Inferior parietal cortex (tissue), 1 donor: ENCODE data around the gene GABRB1.

Experiments used
- DNase-seq: peaks from one replicate; pipeline ENCODE4 v3.0.0-alpha.2; 2016; ENCODE audit errors: extremely low spot score

GABRB1 gene

DNA sequence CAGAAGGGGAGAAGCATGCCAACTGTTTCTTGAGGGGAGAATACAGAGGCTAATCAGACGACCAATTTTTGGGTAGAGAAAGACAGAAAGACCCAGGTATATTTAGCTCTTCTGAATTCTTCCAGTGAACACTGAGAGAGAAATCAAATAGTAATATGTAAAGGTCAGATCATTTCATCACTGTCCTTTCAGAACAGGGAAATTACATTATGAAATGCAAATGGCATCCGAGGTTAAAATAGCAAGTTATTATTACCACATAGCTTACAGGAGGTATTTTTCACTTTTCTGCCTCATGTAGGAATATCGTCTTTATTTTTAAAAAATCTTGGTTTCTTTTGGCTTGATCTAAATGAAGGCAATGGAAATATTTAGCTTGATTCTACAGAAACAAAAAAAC is 18.0 kb downstream of the GABRB1 start:
- DNase-seq, result no peak

DNA sequence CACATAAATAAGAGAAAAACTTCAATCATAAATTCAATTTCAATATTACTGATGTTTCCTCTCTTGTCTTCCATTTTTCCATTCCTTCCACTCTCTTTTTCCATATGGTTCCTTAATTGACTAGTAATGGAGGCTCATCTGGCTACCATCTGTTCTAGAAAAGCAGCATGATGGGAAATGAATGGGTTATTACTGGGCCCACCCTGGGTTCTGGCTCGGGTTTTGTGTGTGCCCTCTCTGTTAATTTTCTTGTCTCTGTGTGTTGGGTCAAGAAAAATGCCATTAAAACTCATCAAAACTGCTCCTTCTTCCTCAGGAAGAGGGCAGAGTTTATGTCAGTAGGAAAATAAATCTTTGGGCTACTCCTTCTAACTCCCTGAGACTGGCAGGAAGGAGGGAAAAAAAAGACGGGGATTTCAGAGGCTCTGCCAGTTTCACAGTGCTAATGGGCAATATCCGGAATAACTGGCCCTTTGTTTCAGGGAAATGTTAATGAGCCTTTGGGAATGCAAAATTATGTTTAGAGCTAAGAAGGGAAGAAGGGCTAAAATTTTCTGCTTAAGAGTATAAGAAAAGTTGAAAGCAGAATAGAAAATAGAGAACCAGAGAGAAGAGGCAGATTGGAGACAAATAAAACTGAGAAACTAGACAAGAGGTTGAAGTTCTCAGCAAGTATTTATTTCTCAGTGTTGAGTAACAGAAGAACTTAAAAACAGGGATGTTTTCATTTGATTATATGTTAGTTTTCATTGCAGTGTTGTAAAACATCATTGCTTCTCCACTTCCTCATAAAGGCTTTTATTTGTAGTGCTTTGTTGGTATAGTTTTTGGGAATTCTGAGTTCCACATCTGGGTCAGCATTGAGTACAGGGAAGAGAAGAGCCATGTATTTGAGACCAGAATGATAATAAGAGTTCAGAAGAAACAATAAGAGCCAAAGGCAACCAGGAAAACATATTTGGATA is 19.7 kb downstream of the GABRB1 start:
- DNase-seq, result no peak

DNA sequence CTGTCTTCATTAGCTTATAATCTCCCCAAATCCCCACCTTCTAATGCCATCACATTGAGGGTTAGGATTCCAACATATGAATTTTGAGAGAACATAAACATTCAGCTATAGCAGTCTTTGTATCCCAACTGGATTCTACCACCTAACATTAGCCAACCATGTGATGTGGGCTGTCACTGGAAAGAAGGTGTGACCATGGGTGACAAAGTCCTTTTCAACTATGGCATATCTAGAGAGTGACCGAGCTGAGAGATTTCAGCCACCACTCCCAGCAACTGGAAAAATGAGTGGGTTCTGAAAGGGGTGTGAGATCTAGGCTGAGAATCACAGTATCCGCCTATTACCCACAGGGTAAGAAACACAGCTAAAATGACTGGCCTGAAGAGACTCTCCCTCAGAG is 22.1 kb downstream of the GABRB1 start:
- no peak for DNase-seq

DNA sequence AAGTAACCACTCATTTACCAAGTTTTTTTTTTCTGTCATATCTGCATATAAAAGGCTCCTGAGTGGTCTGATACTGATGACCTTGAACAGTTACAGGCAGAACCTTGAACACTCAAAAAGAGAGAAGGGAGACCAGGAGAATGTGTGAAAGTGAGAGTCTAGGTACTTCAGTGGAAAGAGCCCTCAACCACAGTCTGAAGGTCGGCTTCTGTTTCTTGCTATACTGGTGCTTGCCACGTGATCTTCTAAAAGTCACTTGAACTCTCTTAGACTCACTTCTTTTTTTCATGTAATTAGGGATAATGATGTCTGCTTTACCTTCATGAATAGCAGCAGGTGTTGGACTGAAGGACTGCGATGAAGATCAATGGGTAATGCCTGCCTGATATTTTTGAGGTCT is 22.8 kb downstream of the GABRB1 start:
- no peak for DNase-seq

DNA sequence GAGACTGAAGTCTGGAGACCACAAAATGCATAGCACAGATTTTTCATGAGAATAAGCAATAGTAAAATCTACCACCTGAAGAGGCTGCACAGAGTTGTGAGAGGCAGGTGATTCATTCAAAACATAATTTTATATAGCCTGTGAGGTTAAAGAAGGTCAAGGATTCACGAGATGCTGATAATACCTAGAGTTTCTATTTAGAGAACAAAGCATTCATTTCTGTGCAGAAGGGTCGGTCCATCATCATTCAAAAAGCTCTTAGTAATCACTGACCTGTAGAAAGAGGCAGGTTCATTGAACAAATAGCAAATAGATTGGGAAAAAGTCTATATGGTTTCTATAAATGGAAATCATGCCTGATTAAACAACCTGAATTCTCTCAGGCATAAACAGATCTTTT is 26.6 kb downstream of the GABRB1 start:
- no peak for DNase-seq

DNA sequence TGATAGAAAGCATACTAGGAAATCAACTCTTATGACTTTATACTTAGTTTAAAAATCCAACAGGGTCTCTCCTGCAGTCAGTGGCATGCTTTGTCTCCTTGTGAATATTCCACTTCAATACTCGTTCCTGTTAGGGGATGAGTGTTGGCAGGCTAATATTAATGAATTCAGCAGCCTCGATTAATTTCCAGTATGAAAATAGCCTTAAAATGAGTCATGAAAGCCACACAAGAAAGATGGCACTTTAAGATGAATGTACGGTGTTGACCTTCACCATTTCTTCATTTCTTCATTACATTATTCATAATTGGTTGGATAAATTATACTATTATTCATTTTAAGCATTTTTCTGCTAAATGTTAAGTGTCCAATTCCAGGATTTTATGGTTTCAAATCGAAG is 29.2 kb downstream of the GABRB1 start:
- DNase-seq, result no peak

DNA sequence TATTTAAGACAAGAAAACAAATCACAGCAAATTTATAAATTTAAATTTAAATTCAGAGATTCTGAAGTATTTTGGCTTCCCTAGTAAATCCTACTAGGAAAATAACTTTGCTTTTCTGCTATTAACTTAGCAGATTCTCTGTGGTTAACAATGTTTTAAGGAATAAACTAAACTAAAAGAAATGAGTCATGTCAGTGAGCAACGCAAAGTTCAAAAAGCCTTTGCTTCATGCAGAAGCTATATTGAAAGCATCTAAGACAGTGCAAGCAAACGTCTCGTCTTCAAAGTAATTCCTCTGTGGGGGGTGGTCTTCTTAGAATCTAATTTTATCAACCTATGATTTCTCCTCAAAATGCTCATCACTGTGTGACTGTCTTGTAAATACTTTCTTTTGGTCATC is 30.1 kb downstream of the GABRB1 start:
- DNase-seq, result no peak

DNA sequence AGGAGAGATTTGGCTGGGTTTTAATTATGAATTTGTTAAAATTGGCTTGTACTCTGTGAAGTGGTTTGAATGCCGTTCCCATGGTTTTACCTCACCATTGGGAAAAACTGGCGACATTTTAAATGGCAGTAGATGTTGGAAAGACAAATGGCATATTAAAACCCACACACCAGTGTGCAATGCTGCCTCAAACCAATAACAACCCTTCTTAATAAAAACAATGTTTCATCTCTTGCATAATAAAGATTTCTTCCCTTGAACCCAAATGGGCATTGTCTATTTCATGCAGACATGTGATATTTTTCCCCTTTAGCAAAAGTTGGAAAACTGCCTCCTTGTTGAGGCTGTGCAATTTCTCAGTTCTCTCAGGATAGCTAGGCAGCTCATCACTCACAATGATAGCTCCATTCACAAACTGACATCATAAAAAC is 33.7 kb downstream of the GABRB1 start:
- peak; percentile 55 for DNase-seq

DNA sequence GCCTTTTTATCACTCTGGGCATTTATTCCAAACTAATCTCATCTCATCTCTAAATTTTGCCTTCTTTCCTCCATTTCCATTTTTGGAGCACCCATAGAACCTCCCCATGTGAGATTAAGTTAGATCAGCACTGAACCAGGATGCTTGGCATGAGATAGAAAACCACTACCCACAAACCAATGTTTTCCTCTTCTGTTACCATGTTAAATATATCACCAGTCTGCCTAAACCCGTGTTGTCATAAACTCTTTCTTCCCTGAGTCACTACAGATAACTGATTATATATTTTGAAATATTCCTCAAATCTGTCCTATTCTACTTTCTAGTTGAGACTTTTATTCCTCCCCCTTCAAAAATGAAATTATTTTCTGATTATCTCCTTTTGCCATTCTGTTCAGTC is 37.6 kb downstream of the GABRB1 start:
- no peak for DNase-seq

DNA sequence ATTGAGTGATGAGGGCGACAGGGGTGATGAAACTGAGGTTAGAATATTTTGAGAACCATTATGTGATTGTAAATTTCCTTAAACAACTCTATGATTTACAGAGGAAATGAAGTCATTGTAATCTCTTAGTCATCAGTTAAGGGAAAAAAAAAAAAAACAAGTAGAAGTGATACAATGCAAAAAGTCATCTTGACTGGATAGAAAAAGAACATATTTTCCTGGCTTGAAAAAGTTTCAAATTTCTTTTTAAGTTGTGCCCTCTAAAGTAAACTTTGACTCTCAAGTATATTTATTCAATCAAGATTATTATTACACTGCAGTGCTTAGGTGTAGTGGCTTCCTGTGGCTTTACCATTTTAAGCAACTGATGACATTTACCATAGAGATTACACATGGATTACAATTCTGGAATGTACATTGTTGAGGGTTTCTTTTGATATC is 40.6 kb downstream of the GABRB1 start:
- DNase-seq, result no peak

DNA sequence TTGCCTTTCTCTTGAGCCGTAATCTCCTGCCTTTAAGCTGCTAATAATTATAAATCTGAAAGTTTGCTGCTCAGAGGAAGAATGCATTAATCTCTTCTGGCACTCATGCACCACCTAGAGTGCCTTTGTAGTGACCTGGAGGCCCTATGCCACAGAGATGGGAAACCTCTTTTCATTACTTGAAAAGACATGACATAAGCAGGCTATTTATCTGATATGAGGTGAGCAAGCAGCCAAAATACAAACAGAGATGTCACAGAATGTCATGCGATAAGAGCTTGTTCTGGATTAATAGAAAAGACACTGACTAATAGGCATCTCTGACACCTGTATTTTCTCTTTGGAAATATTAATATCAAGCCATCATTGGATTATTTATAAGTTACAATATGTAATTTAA is 42.3 kb downstream of the GABRB1 start:
- DNase-seq, result no peak

DNA sequence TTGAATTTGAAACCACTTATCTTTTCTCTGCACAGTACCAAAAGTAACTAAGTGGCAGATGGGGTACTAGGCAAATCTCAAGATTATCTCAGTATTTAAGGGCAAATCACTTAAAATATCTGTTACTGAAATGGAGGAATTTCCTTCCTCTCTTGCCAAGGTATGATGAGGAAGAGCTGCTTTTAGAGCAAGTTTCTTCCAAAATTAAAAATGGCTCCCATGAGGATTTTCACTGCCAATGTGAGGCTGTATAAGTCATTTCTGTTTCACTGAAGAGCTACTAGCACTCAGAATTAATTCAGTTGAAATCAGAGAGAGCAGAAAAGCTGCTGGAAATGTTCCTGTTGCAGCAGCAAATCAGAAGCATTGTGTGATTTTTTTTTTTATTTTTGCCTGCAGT is 43.4 kb downstream of the GABRB1 start:
- no peak for DNase-seq

DNA sequence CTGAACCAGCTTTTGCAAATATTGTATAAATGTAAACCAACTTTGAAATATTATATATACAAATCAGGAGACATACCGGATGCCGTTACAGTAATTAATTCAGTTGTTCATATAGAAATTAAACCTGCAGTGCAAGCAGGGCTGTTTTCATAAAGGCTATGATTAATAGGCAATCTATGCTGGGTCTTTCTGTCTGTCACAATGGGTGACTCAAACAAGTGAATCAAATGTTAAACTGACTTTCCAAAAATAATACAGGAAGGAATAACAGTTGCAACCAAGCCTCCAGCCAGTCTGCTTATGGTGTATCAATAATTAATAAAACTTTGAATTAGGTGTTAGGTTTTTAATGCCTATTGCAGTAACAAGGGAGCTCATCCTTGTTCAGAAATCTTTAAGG is 43.9 kb downstream of the GABRB1 start:
- no peak for DNase-seq

DNA sequence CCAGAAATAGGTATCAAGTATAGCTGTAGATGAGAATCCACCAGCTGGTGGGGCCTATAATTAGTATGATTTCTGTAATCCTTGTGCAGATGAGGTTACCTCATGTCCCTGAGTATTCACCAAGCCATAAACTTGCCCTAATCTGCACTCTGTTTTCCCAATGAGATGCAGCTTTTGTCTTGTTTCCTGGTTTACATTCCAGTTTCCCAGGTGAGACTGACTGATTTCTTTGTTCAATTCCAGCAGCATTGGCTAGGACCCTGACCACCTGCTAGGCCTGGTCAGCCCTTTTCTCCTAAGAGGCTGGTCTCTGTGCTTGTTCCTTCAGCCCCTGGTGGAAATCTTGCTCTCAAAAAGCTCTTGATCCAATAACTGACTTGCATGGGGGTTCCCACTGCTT is 44.6 kb downstream of the GABRB1 start:
- no peak for DNase-seq

DNA sequence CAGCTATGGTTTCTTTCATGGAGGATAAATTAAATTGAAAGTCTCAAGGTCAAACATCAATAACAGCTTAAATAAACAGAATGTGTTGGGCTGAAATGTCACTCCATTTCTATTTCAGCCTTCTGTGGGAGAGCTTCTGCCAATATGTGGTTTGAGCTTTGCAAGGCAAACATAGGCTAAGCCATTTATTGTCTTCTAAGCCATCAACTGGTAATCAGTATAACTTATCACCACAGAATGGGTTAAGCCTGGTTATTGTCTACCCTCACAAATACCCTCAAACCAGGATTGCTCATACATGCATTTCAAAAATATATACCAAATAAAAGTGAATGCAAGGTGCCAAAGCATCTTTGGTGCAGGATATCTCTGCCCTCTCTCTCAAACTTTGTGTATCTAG is 52.7 kb downstream of the GABRB1 start:
- no peak for DNase-seq

DNA sequence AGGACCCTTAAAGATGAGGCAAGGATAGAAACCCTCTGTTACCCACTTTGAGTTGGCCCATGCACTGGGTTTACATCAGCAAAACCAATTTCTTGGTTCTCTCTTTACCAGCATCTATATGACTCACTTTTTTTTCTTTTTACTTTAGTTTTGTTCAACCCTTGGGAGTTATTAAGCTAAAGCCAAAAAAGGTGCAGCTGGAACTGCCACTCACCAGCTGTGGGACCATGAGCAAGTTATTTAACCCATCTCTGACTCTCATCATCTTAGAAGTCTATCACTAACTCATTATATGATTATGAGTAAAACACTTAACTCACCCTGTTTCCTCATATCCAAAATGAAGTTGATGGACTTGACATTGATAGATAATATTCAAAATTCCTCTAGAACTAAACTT is 53.4 kb downstream of the GABRB1 start:
- DNase-seq, result no peak

DNA sequence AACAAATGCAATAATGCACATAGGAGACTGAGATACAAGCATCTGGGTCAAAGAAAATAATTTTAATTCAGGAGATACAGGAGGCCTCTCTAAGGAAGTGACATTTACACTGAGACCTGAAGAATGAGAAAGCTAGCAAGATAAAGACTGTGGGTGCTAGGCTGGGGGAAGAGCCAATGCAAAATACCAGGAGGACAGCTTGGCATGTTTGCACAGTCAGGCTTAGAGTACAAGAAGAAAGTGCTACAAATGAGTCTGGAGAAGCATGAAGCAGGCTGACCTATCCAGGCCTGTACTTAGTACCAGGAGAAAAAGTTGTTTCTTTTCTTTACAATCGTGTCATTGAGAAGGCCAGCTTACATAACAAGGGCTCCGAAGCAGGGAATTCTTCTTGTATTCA is 56.9 kb downstream of the GABRB1 start:
- no peak for DNase-seq

DNA sequence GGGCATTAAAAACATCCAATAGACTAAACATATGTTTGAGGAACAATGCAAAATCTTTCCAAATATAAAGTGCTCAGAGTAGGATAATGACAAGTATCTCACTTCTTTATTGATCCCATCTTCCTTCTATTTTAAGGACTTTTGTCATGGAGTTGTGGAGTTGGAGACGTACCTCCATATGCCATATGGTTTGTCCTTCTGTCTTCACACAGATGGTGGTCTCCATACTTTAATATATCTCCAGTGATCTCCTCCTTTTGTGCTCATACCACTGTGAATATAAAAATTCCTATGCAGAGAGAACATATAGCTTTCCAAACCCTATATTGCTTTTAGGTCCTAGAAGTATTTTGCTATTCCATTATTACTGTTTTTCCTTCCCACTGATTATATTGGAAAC is 64.5 kb downstream of the GABRB1 start:
- no peak for DNase-seq

DNA sequence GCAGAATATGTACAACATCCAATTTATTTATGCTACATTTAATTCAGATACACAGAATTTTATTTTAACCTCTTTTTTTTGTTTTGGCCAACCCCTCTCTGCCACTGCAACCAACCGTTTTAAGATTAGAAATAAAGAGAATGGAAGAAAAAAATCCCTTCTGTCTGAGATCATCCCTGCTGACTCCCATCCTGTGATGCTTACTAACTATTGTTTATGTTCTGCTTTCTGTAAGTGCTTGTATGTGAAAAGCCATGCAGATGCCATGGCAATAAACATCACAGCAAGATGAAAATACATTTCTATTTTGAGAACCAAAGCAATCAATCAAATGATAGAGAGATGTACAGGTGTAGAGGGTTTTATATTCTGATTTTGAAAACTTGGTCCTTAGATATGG is 70.1 kb downstream of the GABRB1 start:
- DNase-seq, result no peak

DNA sequence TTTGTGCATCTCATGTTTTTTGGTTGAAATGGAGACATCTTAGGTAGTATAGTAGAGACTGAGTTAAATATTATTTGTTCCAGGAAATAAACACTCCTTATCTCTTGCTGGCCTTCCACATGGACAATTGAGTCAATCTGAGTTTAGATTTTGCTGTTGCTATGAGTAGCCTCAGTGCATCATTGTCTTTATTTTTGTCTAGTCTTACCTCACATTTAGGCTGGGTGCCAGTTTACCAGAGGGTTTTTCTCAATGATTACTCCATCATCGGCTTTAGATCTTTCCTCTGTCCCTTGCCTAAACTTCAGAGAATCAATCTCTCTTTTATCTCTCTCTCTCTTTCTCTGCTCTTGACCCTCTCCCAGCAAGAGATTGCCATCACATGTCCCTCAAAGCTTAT is 73.6 kb downstream of the GABRB1 start:
- DNase-seq, result no peak

DNA sequence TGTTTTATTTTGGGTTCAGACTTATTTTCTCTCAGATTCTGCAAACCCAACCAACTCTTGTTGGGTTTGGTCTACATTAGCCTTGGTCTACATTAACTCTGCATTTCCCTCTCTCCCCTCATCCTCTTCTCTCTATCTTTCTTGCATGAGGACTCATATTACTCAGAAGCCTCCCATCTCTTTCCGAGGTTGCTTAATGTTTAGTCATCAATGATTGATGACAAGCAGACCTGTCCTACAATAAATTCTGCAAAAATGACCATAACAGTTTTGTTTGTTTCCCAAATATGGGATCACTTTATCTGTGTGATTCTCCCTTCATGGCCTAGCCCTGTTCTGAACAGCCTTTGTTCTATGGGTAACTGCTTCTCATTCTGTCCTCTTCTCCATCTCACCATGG is 75.2 kb downstream of the GABRB1 start:
- no peak for DNase-seq

DNA sequence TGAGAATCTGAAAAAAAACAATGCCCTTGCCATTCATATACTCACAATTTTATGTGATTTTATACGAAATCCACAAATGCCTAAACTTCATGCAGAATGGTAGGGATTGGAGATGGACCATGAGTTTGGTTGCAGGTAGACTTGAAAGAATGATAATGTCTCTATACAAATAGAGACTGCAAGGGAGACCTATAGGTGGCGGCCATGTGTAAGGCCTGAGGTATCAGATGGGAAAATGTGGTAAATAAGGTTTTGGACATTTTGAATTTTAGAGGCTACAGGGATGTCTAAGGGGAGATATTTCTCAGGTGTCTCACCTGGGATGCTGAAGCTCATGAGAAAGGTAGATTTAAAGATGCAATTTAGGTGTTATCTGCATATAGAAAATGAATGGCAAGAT is 78.0 kb downstream of the GABRB1 start:
- no peak for DNase-seq

DNA sequence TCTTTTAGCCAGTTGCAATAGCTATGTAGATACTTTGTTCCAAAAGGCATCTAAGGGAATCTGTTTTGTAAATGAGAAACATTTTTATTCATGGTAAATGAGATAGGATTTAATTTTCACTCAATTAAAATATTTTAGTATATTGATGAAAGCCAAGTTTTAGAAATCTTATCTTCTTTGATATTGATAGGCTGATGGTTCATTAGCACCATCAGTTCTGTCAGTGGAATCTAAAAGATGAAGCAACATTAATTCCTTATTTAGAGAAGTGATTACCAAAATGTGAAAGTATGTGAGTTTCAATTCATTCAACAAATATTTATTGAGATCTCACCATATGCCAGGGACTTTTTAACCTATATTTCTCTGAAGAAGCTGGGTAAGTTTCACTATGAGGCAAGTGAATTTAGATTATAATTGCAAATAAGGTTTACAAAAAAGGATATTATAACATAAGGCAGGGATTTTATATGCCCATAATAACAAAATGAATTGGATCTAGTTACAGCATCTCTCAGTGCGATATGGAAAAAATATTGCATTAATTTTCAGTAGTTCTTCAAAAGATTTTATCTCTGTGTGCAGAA is 79.3 kb downstream of the GABRB1 start:
- no peak for DNase-seq
